IPS-20b (cell line): ENCODE results near the gene IGSF22.

Source experiments
- H3K27ac ChIP-seq: one replicate; pipeline ENCODE4 v1.5.1; 2013; ENCODE audit warnings: low read length
- H3K27me3 ChIP-seq: 2 replicates; pipeline ENCODE4 v1.6.1; 2013; ENCODE audit warnings: mild to moderate bottlenecking, low read length, inconsistent platforms; ENCODE audit not compliant: insufficient read depth
- H3K36me3 ChIP-seq: 2 replicates; pipeline ENCODE4 v1.6.1; 2013; ENCODE audit warnings: low read depth, mild to moderate bottlenecking, inconsistent platforms, low read length, moderate library complexity; ENCODE audit not compliant: insufficient read depth
- H3K4me1 ChIP-seq: 2 replicates; pipeline ENCODE4 v1.6.1; 2013; ENCODE audit warnings: mild to moderate bottlenecking, control low read depth, inconsistent platforms, low read length, moderate library complexity; ENCODE audit not compliant: insufficient read depth
- H3K4me3 ChIP-seq: 2 replicates; pipeline ENCODE4 v1.5.1; 2013; ENCODE audit warnings: mild to moderate bottlenecking, low read length, inconsistent platforms
- H3K9ac ChIP-seq: 2 replicates; pipeline ENCODE4 v1.6.1; 2013; ENCODE audit warnings: low read depth, mild to moderate bottlenecking, inconsistent platforms, low read length, moderate library complexity
- H3K9me3 ChIP-seq: 2 replicates; pipeline ENCODE4 v1.6.1; 2013; ENCODE audit warnings: mild to moderate bottlenecking, low read depth, low read length, inconsistent platforms; ENCODE audit not compliant: insufficient read depth

Gene IGSF22

GRCh38 chr11:18765554-18765953 is 39.6 kb upstream of the IGSF22 start:
- H3K9me3 ChIP-seq, result no peaks in the 10 kb centered on the region
- H3K9ac ChIP-seq, result no peak overlapping the region
- H3K27me3 ChIP-seq, result no peaks in the 10 kb centered on the region
- no peak overlapping the region for H3K27ac ChIP-seq
- no peaks in the 10 kb centered on the region for H3K36me3 ChIP-seq
- H3K4me3 ChIP-seq, result no peak overlapping the region
- no peaks in the 10 kb centered on the region for H3K4me1 ChIP-seq

- Histone ChIP-seq H3K36me3 (no peaks in the 10 kb centered on the region), H3K9me3 (no peaks in the 10 kb centered on the region), H3K27me3 (no peaks in the 10 kb centered on the region), H3K9ac (no peak overlapping the region), H3K4me1 (no peaks in the 10 kb centered on the region), H3K27ac (no peak overlapping the region), H3K4me3 (no peak overlapping the region)
Measured at GRCh38 chr11:18761741-18762140, 35.8 kb upstream of the IGSF22 start.

- Histone ChIP-seq H3K4me1 (no peaks in the 10 kb centered on the region), H3K9ac (no peak overlapping the region), H3K27me3 (no peaks in the 10 kb centered on the region), H3K36me3 (no peaks in the 10 kb centered on the region), H3K9me3 (no peaks in the 10 kb centered on the region), H3K27ac (no peak overlapping the region), H3K4me3 (no peak overlapping the region)
Measured at GRCh38 chr11:18761144-18761543, 35.2 kb upstream of the IGSF22 start.

- Histone ChIP-seq H3K36me3 (no peaks in the 10 kb centered on the region), H3K27me3 (no peaks in the 10 kb centered on the region), H3K4me3 (no peak overlapping the region)
Measured at GRCh38 chr11:18757811-18758210, 31.8 kb upstream of the IGSF22 start.

GRCh38 chr11:18756889-18757288 is 30.9 kb upstream of the IGSF22 start:
- Histone ChIP-seq H3K9ac (no peak overlapping the region), H3K9me3 (no peaks in the 10 kb centered on the region), H3K36me3 (no peaks in the 10 kb centered on the region), H3K27me3 (no peaks in the 10 kb centered on the region), H3K4me3 (no peak overlapping the region), H3K4me1 (no peaks in the 10 kb centered on the region), H3K27ac (no peak overlapping the region)

More at GRCh38 chr11:18757811-18758210, 31.8 kb upstream of the IGSF22 start:
- no peaks in the 10 kb centered on the region for H3K4me1 ChIP-seq
- no peak overlapping the region for H3K9ac ChIP-seq
- H3K9me3 ChIP-seq, result no peaks in the 10 kb centered on the region
- H3K27ac ChIP-seq, result no peak overlapping the region

GRCh38 chr11:18754308-18754707 is 28.3 kb upstream of the IGSF22 start:
- H3K9me3 ChIP-seq, result no peaks in the 10 kb centered on the region
- no peak overlapping the region for H3K9ac ChIP-seq
- H3K36me3 ChIP-seq, result no peaks in the 10 kb centered on the region
- H3K4me3 ChIP-seq, result no peak overlapping the region
- H3K4me1 ChIP-seq, result peaks cover 3% of the 10 kb centered on the region; the same call in 1 of the 2 replicates
- H3K27ac ChIP-seq, result no peak overlapping the region
- no peaks in the 10 kb centered on the region for H3K27me3 ChIP-seq

- Histone ChIP-seq H3K4me3 (no peak overlapping the region), H3K9me3 (no peaks in the 10 kb centered on the region), H3K4me1 (peaks cover 6% of the 10 kb centered on the region), H3K27ac (no peak overlapping the region), H3K9ac (no peak overlapping the region), H3K36me3 (no peaks in the 10 kb centered on the region), H3K27me3 (no peaks in the 10 kb centered on the region)
Measured at GRCh38 chr11:18752502-18752901, 26.5 kb upstream of the IGSF22 start.

- no peaks in the 10 kb centered on the region for H3K9me3 ChIP-seq
- no peaks in the 10 kb centered on the region for H3K27me3 ChIP-seq
- H3K4me1 ChIP-seq, result peaks cover 6% of the 10 kb centered on the region
- H3K9ac ChIP-seq, result no peak overlapping the region
- H3K27ac ChIP-seq, result no peak overlapping the region
- H3K4me3 ChIP-seq, result no peak overlapping the region
- H3K36me3 ChIP-seq, result no peaks in the 10 kb centered on the region
Measured at GRCh38 chr11:18750944-18751343, 25.0 kb upstream of the IGSF22 start.

- H3K9me3 ChIP-seq, result no peaks in the 10 kb centered on the region
- H3K4me3 ChIP-seq, result no peak overlapping the region
- H3K27me3 ChIP-seq, result no peaks in the 10 kb centered on the region
- H3K4me1 ChIP-seq, result peaks cover 6% of the 10 kb centered on the region
- no peak overlapping the region for H3K27ac ChIP-seq
- H3K36me3 ChIP-seq, result no peaks in the 10 kb centered on the region
- no peak overlapping the region for H3K9ac ChIP-seq
Measured at GRCh38 chr11:18749681-18750319, 23.8 kb upstream of the IGSF22 start.

GRCh38 chr11:18748766-18749365 is 22.9 kb upstream of the IGSF22 start:
- H3K27me3 ChIP-seq, result no peaks in the 10 kb centered on the region
- H3K9ac ChIP-seq, result no peak overlapping the region

GRCh38 chr11:18745251-18745650 is 19.3 kb upstream of the IGSF22 start:
- Histone ChIP-seq H3K36me3 (no peaks in the 10 kb centered on the region), H3K4me3 (no peak overlapping the region)

More at GRCh38 chr11:18748766-18749365, 22.9 kb upstream of the IGSF22 start:
- Histone ChIP-seq H3K36me3 (no peaks in the 10 kb centered on the region), H3K27ac (no peak overlapping the region), H3K9me3 (no peaks in the 10 kb centered on the region), H3K4me1 (peaks cover 6% of the 10 kb centered on the region), H3K4me3 (no peak overlapping the region)

GRCh38 chr11:18743900-18744514 is 18.0 kb upstream of the IGSF22 start:
- H3K27ac ChIP-seq, result no peak overlapping the region
- H3K9ac ChIP-seq, result no peak overlapping the region
- H3K27me3 ChIP-seq, result no peaks in the 10 kb centered on the region
- no peak overlapping the region for H3K4me3 ChIP-seq
- H3K4me1 ChIP-seq, result peaks cover 2% of the 10 kb centered on the region; the same call in 1 of the 2 replicates
- no peaks in the 10 kb centered on the region for H3K36me3 ChIP-seq
- no peaks in the 10 kb centered on the region for H3K9me3 ChIP-seq

More at GRCh38 chr11:18745251-18745650, 19.3 kb upstream of the IGSF22 start:
- Histone ChIP-seq H3K27me3 (no peaks in the 10 kb centered on the region), H3K27ac (no peak overlapping the region), H3K9me3 (no peaks in the 10 kb centered on the region), H3K9ac (no peak overlapping the region), H3K4me1 (peaks cover 6% of the 10 kb centered on the region)
